Islet of Langerhans (tissue), 1 donor: ENCODE results near the gene MYH6.
"Not testable (repeated sequence)": the region's sequence is repeated elsewhere in the genome, so short reads cannot be mapped to it uniquely, and the experiment has no call there.

Experiments used
- FAIRE-seq: peaks from one replicate; lab custom pipeline; 2011; peaks lifted over from hg19 to GRCh38; lab: Jason Lieb, UNC

The MYH6 gene

GRCh38 chr14:23392613-23393012 lies 15.5 kb downstream of the MYH6 start:
- no peak for FAIRE-seq

- FAIRE-seq: not testable (repeated sequence)
Measured at GRCh38 chr14:23389871-23390270, 18.2 kb downstream of the MYH6 start.

GRCh38 chr14:23389396-23389795 lies 18.7 kb downstream of the MYH6 start:
- FAIRE-seq: no peak

DNA sequence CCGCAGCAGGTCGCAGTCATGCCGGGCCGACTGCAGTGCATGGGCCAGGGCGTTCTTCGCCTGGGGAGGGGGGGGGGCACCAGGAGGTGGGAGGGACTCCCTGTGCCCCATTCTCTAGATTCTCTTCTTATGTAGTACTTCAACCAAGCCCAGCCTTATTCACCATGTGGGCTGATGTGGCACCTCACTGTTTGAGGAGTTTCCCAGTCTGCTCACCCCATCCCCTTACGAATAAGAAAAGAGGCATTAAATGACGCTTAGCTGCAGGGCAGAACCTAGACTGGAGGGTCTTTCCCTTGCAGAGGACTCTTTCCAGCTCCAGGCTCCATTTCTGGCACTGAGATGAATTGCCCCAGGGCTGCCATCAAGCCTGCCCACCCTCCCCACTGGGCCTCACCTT lies 19.1 kb downstream of the MYH6 start:
- FAIRE-seq: no peak

GRCh38 chr14:23387916-23388882 lies 19.9 kb downstream of the MYH6 start:
- FAIRE-seq: no peak

DNA sequence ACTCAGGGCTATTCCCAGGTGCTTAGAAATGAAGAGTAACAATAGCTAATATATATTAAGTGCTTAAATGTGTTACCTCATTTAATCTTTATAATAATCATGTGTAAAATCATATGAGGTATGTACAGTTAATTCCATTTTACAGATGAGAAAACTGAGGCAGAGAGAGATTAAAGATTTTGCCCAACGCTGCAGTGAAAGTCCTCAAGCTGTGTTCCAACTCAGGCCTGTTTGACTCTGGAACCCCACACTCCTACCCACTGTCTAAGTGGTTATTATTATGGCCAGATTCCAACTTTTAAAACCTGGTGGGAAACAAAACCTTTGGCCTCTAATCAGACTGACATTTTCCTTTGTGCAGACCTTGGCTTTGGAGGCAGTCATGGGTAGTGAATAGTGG lies 21.1 kb downstream of the MYH6 start:
- no peak for FAIRE-seq

- FAIRE-seq: not testable (repeated sequence)
Measured at GRCh38 chr14:23386266-23386657, 21.8 kb downstream of the MYH6 start.

DNA sequence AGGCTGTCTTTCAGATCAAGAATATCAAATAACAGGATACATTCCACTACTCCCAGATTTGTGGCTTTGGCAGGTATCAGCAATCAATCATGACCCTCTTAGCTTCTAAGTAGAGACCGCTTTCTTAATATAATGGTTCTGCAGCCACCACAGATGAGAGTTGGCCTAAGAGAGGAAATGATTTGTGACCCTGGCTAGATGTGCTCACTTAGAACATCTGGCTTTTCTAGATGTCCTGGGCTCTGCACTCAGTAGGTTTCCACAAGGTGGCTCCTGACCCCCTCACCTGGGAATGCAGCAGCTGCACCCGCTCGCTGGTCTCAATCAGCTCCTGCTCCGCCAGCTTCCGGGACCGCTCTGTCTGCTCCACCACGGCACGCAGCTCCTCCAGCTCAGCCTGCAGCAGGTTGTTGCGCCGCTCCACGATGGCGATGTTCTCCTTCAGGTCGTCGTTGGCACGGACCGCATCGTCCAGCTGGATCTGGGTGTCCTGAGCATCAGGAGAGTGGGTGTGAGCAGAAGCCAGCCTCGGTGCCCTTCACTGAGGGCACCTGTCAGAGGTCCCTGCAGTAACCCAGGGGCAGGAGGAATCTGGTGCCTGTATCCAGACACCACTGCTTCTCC lies 22.3 kb downstream of the MYH6 start:
- no peak for FAIRE-seq

GRCh38 chr14:23385244-23385641 lies 22.8 kb downstream of the MYH6 start:
- FAIRE-seq: no peak

DNA sequence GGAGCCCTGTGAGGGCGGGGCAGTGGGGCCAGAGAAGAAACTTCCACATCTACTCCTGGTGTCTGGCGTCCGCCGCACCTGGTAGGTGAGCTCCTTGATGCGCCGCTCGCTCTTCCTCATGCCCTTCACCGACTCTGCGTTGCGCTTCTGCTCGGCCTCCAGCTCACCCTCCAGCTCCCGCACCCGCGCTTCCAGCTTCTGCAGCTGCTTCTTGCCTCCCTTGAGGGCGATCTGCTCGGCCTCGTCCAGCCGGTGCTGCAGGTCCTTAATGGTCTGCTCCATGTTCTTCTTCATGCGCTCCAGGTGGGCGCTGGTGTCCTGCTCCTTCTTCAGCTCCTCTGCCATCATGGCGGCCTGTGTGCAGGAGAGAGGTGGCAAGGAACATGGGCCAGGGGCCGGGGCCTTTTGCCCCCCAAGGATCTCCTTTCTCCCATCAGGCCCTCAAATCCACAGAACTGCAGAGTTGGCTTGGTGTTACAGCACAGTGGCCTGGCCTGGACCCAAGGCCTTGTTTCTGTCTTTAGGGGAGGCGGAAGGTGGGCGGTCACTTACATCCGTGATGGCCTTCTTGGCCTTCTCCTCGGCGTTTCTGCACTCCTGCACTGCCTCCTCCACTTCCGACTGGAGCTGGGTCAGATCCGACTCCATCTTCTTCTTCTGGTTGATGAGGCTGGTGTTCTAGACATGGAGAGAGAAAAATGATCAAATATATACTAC lies 23.6 kb downstream of the MYH6 start:
- no peak for FAIRE-seq

DNA sequence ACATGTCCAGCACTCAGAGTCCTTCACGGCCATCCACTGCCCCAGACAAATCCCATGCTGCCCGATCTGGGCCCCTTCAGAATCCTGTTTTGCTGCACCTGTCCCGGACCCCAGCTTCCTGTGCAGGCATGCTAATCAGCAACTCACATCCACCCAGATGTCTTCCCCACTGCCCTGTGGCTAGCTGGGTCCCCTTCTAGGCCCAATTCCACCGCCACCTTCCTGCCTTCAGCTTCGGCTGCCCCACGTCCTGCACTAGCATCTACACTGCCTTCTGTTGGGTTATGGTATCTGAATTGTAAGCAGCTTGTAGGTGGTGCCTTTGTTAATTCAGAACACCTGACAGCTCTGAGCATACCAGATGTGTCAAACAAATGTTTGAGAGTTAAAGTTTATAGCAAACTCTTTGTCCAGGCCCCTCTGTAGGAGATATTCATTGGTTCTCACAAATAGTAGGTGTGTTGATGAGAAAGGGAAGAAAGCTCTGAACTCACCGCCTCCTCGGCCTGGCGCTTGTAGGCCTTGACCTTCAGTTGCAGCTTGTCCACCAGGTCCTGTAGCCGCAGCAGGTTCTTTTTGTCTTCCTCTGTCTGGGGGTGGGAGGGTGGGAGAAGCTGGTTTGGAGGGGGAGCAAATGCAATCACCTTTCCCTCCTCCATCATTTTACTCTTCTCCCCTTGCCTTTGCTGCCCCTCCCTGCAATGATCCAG lies 25.2 kb downstream of the MYH6 start:
- no peak for FAIRE-seq

DNA sequence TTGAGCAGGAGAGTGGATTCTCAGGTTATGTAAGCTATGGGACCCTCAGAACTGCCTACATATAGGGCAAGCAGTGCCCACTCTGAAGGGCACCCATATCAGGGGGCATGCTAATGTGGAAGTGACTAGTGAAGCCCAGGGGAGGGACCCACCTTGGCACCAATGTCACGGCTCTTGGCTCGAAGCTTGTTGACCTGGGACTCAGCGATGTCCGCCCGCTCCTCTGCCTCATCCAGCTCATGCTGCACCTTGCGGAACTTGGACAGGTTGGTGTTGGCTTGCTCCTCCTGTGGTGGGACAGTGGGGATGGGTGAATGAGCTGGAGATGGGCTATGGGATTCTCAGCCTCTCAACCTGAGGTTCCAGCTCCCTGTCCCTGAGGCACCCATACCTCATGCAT lies 25.8 kb downstream of the MYH6 start:
- FAIRE-seq: no peak

- FAIRE-seq: no peak
Measured at GRCh38 chr14:23381871-23382270, 26.2 kb downstream of the MYH6 start.

GRCh38 chr14:23380976-23381375 lies 27.1 kb downstream of the MYH6 start:
- no peak for FAIRE-seq

DNA sequence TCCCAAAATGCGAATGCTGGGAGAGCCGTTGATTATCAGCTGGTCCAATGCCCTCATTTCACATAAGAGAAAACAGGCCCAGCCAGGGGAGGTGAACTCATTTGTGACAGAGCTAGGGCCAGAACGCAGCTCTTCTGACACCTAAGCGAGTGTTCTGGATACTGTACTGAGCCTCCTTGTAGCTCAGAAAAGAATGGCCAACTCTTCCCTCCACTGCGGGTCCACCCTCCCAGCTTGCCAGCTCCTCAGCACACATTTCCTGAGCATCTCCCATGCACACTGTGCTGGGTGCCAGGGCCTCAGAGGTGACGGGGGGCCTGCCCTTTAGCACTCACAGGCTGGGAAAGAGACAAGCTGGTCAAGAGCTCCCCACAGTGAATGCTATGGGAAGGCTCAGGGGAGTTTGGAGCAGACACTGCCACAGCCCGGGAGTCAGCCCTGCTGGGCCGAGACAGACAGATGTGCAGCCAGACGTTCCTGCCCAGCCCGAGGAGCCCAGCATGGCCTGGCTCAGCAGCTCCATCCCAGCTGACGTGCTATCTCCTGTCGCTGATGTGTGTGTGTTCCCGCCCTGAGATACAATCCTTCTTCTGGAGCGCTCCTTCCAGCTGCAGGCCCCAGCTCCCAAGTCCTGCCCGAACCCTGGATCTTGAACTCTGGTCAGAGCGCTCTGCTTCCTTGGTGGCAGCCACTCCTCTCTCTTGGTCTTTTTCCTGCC lies 27.7 kb downstream of the MYH6 start:
- FAIRE-seq: no peak

GRCh38 chr14:23379366-23380196 lies 28.5 kb downstream of the MYH6 start:
- FAIRE-seq: no peak

DNA sequence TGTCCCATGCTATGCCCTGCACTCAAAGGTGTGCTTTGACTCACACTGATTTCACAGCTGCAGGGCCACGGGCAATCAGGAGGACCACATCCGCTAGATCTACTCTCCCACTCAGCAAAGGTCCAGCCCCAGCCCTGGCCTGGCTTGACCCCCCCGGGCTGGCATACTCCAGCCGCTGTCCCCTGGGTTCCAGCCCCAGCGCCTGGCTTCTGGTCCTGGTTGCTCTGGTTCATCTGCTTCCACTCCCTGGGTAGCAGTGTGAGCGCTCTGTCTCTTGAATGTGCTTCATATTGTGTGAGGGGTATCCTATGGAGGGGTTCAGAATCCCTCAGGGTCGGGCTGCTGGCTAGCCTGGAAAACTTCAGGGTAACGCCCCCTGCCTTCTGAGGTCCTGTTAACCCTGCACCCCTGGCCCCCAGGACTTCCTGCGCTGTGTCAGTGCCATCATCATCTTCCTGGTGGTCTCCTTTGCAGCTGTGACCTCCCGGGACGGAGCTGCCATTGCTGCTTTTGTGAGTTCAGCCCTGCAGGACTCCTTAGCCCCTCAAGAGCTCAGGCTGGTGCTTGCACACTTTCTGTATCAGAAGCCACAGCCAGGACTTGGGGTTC lies 29.4 kb downstream of the MYH6 start:
- FAIRE-seq: no peak

DNA sequence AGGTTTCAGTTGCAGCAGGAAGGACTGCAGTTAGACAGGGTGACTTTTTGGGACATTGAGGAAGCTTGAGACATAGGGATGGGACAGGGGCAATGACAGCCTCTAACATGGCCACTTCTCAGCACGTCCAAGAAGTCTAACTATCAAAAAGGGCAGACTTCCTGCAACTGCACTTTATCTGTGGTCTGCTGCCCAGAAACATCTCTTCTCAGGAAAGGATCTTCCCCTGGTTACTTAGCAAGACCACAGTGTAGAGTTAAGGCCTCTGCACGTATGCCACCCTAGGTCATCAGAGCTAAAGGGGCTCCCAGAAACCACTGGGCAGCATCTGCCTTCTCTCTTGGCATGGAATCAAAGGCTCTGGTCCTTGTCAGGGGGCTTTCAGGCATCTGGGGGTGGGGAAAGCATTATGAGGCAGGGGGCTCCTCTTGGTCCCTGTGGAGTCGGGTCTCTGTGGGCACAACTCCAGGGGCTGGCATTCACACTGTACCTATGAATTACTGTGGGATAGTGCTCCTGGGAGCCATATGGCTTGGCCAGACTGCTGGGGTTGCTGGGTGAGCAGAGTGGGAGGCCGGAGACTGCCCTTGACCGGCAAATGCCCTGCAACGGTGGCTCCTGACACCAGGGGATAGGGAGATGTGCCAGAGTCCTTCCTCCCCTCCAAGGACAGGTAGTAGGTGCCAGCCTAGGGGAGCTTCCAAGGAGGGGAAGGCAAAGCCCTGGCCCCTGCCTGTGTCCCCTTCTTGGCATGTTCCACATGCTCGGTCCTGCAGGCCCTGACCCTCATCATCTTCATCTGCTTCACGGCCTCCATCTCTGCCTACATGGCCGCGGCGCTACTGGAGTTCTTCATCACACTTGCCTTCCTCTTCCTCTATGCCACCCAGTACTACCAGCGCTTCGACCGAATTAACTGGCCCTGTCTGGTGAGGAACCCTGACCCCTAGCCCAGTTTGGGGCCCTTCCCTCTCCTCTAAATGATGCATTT lies 30.2 kb downstream of the MYH6 start:
- no peak for FAIRE-seq

DNA sequence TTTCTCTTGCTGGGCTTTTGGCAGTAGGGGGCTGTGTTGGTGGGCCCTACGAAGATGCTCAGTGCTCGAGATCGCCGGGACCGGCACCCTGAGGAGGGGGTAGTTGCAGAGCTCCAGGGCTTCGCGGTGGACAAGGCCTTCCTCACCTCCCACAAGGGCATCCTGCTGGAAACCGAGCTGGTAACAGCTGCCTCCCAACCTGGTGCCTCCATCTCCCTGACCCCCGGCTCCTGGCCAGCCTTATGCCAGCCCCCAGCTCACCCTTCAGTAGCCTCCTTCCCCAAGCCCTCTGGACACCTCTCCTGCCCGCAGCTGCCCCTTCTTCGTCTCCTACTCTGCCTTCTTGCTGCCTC lies 30.9 kb downstream of the MYH6 start:
- FAIRE-seq: no peak
